ENCODE results near the gene CTNNA2.

- no peak for TF ChIP-seq CTCF (conservative IDR thresholded peaks at IDR 0.05 in 1 of 2, IDR thresholded peaks at IDR 0.05 in 1 of 2; ENCODE audit: extremely low read depth in 1 of 2, insufficient read depth in 1 of 2, low read depth in 1 of 2, low read length in 2 of 2)
- TF ChIP-seq EZH2 (IDR thresholded peaks at IDR 0.05; ENCODE audit: borderline replicate concordance, low read length) = no peak
These were observed 849.1 kb downstream of the CTNNA2 start for GRCh38 chr2:80361904-80362303.

All from mammary epithelial cell (primary cell).